NCI-H2196 (cell line): ENCODE results near the gene FDX1.
"Not testable (repeated sequence)": the region's sequence is repeated elsewhere in the genome, so short reads cannot be mapped to it uniquely, and the experiment has no call there.

Experiments used
- DNase-seq: peaks from one replicate; lab custom pipeline; 2025; ENCODE audit not compliant: unreplicated experiment; lab: John Stamatoyannopoulos, UW

Gene FDX1, protein sequence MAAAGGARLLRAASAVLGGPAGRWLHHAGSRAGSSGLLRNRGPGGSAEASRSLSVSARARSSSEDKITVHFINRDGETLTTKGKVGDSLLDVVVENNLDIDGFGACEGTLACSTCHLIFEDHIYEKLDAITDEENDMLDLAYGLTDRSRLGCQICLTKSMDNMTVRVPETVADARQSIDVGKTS

DNA sequence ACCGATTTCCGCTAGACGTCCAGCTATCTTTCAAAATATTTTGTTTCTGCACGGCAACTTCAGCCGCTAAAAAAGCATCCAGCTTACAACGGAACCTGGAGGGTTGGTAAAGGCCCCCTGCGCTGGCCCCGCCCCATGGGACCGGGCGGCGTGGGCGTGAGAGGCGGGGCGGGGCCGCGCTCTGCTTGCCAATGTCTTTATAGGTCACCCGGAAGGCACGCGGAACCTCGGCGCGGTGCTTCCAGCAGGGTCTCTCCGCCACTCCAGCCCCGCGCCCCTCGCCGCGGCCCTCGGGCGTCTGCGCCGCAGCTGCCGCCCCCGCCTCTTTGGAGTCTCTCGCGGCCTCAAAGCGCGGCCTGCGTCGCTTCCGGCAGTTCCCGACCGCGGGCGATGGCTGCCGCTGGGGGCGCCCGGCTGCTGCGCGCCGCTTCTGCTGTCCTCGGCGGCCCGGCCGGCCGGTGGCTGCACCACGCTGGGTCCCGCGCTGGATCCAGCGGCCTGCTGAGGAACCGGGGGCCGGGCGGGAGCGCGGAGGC is at the start of gene FDX1:
TSS of gene FDX1 (plus strand) at position 218 of the 536 bp plus-strand sequence. CDS start at position 391, 173 bp downstream.
- peak; percentile 89 for DNase-seq

DNA sequence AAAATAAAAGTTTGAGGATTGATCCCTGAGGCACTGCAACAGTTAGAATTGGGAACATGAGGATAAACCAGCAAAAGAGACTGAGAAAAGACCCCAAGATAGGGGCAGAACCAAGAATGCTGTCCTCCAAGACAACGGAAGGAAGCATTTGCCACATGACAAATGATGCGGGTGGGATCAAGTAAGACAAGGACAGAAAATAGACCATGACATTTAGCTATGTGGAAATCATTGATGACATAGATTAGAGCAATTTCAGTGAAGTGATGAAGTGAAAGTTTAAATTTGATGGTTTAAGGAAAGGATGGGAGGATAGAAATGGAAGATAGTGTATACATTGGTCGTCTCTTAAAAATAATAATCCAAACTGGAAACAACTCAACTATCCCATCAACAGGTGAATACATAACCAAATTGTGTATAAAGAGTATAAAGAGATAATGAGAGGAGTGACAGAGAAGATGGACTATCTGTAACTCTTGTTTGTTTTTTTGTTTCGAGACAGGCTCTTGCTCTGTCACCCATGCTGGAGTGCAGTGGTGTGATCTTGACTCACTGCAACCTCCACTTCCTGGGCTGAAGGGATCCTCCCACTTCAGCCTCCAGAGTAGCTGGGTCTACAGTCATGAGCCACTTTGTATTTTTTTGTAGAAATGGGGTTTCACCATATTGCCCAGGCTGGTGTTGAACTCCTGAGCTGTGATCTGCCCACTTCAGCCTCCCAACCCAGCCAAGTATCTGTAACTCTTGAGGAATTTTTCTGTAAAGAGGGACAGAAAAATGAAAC is 48.7 kb upstream of the FDX1 start:
- no peak for DNase-seq

DNA sequence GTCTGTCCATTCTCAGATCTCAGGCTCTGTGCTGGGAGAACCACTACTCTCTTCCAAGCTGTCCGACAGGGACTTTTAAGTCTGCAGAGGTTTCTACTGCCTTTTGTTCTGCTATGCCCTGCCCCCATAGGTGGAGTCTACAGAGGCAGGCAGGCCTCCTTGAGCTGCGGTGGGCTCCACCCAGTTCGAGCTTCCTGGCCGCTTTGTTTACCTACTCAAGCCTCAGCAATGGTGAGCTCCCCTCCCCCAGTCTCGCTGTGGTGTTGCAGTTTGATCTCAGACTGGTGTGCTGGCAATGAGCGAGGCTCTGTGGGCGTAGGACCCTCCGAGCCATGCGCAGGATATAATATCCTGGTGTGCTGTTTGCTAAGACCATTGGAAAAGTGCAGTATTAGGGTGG is 41.5 kb upstream of the FDX1 start:
- not testable (repeated sequence) for DNase-seq

DNA sequence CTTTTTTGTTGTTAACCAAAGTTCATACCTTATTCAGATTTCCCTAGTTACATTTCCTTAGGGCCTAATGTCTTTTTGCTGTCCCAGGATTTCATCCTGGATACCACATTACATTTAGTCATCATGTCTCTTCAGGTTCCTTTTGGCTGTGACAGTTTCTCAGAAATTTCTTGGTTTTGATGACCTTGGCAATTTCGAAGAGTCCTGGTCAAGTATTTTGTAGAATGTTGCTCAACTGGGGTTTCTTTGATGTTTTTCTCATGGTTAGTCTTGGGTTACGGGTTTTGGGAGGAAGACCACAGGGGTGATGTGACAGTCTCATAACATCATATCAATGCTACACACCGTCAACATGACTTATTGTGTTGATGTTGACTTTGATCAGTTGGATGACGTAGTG is 39.8 kb upstream of the FDX1 start:
- no peak for DNase-seq

DNA sequence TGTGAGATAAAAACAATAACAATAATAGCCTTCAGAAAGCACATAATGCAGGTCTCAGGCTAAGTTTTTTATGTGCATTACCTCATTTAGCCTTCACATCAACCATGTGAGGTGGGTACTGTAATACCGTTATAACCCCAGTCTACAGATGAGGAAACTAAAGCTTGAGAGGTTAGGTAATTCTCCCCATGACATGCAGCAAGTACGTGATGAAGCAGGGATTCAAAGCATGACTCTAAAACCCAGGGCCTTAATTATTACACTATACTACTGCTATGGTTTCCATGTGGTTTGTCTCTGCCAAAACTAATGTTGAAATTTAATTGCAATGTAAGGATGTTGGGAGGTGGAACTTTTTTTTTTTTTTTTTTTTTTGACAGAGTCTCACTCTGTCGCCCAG is 37.7 kb upstream of the FDX1 start:
- no peak for DNase-seq

DNA sequence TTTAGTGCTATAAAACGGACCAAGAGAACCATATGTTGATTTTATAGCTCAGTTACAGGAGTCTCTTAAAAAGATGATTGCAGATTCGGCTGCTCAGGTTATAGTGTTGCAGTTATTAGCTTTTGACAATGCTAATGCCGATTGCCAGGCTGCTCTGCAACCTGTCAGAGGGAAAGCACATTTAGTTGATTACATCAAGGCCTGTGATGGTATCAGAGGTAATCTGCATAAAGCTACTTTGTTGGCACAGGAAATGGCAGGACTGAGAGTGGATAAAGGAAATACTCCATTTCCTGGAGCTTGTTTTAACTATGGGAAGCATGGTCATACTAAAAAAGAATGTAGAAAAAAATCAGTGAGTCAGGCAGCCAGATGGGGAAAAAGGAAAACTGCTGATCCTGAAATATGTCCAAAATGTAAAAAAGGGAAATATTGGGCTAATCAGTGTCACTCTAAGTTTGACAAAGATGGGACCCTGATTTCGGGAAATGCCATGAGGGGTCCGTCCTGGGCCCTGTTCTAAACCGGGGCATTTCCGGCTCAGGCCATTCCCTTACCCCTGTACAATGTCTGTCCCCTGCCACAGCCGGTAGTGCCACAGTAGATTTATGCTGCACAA is 32.0 kb upstream of the FDX1 start:
- not testable (repeated sequence) for DNase-seq

DNA sequence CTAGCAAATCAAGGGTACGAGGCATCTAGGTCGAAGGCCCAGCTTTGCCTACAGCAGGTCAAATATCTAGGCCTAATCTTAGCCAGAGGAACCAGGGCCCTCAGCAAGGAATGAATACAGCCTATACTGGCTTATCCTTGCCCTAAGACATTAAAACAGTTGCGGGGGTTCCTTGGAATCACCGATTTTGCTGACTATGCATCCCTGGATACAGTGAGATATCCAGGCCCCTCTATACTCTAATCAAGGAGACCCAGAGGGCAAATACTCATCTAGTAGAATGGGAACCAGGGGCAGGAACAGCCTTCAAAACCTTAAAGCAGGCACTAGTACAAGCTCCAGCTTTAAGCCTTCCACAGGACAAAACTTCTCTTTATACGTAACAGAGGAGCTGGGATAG is 26.2 kb upstream of the FDX1 start:
- not testable (repeated sequence) for DNase-seq

DNA sequence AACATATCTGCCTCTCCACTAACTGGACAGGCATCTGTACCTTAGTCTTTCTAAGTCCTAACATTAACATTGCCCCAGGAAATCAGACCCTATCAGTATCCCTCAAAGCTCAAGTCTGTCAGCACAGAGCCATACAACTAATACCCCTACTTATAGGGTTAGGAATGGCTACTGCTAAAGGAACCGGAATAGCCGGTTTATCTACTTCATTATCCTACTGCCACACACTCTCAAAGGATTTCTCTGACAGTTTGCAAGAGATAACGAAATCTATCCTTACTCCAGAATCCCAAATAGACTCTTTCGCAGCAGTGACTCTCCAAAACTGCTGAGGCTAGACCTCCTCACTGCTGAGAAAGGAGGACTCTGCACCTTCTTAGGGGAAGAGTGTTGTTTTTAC is 24.1 kb upstream of the FDX1 start:
- DNase-seq = not testable (repeated sequence)

DNA sequence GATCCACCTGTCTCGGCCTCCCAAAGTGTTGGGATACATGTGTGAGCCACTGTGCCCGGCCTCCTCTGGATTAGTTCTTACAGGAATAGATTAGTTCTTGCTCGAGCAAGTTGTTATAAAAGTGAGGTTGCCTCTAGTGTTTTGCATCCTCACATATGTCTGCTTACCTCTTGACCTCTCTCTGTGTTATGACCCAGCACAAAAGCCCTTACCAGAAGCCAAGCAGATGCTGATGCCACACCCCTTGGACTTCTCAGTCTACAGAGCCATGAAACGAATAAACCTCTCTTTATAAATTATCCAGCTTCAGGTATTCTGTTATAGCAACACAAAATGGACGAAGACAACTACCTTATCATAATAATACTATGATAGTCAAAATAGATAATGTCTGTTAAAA is 22.4 kb upstream of the FDX1 start:
- no peak for DNase-seq

DNA sequence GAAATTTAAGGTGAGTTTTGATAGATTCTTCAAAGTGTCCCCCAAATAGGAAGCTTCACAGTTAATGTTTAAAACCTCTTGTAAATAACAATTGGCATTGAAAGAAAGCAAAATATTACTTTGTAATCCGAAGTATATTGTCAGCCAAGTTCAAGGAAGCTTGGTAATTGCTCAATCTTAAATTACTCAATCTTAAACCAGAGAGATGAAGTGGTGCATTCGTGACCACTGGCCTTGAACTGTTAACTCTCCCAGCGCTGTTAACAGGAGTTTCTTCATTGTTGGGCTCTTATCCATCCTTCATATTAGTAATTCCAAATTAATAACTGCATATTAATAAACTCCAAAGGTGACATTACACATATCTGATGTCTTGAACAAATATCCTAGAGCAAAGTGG is 20.6 kb upstream of the FDX1 start:
- DNase-seq = no peak

DNA sequence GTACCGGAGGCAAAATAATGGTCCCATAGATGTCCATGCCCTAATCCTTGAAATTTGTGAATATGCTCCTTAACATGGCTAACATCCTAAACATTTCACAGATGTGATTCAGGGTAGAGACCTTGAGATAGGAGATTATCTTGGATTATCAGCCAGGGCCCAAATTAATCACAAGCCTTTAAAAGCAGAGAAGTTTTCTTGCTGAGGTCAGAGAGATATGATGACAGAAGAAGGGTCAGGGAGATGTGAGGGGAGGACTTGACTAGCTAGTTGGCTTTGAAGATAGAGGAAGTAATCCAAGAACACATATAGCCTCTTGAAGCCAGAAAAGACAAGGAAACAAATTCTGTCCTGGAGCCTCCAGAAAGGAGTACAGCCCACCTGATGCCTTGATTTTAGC is 19.1 kb upstream of the FDX1 start:
- DNase-seq = no peak

DNA sequence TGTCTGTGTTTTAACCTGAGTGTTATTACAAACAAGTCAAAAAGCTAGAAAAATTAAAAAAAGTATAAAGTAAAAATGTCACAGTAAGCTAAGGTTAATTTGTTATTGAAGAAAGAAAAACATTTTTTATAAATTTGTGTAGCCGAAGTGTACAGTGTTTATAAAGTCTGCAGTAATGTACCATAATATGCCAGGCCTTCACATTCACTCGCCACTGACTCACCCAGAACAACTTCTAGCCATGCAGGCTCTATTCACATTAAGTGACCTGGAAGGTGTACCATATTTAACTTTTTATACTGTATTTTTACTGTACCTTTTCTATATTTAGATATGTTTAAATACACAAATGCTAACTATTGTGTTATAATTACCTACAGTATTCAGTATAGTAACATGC is 14.7 kb upstream of the FDX1 start:
- no peak for DNase-seq

DNA sequence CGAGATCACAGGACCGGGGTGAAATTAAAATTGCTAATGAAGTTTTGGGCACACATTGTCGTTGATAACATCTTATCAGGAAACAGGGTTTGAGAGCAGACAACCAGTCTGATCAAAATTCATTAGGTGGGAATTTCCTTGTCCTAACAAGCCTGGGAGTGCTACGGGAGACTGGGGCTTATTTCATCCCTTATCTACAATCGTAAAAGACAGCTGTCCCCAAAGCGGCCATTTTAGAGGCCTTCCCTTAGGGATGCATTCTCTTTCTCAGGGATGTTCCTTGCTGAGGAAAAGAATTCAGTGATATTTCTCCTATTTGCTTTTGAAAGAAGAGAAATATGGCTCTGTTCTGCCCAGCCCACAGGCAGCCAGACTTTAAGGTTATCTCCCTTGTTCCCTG is 8.1 kb upstream of the FDX1 start:
- not testable (repeated sequence) for DNase-seq

DNA sequence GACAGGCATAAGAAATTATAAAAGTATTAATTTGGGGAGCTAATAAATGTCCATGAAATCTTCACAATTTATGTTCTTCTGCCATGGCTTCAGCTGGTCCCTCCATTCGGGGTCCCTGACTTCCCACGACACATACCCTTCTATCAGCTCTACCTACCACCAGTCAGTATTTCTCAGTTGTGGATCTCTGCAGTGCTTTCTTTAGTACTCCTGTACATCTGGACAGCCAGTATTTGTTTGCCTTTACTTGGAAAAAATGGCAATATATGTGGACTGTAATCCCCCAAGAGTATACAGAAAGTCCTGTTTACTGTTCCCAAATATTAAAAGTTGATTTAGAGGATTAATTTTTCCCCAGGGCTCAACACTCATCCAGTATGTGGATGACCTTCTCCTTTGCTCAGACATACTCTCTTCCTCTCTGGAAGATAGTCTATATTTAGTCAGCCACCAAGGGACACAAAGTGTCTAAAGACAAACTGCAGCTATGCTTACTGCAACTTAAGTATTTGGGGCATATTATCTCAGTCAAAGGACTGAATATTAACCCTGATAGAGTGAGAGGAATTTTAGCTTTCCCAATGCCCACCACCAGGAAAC is 7.3 kb upstream of the FDX1 start:
- DNase-seq = no peak

DNA sequence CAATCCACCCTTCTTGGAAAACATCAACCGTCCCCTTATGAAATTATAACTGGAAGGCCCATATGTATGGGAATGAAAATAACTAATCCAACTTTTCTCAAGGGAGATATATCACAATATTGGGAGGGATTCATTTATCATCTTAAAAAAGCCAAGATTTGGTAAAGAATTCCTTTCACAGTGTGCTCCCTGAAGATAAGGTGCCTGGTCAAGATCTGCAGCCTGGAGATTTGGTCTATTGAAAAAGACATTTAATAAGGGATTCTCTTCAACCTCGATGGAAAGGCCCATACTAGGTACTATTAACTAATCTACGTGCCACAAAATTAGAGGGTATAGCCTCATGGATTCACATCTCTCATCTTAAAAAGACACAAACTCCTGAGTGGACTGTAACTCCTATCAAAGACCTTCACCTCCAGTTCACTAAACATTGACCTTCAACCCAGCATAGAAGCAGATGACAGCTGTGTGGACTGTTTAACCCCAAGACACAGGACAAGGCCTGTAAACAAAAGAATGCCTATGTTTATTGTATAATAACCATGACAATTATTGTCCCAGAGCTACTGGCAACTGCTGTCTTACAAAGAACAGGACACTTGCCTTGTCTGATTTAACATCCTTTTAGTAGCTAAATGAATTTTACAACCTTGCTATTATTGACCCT is 4.8 kb upstream of the FDX1 start:
- DNase-seq = no peak

DNA sequence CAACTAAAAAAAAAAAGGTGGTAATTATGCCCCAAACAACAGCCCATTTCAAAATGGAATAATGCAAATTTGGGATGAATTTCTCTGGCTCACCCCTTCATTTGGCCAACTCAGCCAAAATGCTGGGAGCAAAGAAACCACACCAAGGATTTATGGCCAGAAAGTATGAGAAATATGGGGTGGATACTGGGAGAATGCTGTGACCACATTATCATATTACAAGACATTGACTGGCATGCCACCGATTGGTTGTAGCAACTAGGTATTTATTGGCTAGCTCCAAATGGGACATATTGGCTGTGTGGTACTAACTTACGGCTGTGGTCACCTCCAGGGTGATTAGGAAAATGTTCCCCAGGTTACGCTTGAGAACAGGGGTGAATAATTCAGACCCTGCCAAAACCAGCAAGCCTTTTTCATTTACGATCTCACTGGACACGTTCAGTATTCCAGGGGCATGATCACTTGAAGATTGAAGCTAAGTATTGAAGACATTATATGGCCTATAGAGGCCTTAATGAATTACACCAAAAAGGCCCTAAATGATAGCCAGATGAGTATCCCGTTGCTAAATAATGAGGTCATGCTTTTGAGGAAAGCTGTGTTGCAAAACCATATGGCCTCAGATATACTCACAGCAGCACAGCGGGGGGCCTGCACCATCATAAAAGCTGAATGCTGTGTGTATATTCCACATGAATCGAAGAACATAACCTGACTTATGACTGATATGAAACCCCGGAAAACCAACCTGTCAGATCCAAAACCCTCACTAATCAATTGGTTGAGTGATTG is 3.8 kb upstream of the FDX1 start:
- no peak for DNase-seq

DNA sequence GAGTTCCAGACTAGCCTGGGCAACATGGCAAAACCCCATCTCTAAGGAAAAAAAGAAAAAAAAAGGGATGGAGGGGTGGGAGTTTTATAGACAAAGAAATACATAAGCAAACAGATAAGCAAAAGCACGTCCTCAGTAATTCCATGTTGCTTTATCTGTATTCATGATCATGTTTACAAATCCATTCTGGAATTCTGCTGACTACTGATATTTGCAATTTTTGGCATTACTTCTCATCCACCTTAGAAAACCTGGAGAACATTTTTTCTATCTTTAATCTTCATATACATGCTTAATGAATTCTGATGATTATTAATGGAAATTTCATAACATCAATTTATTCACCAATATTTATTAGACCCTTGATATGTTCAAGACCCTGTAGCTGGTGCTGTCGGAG is 1.7 kb upstream of the FDX1 start:
- DNase-seq = no peak

DNA sequence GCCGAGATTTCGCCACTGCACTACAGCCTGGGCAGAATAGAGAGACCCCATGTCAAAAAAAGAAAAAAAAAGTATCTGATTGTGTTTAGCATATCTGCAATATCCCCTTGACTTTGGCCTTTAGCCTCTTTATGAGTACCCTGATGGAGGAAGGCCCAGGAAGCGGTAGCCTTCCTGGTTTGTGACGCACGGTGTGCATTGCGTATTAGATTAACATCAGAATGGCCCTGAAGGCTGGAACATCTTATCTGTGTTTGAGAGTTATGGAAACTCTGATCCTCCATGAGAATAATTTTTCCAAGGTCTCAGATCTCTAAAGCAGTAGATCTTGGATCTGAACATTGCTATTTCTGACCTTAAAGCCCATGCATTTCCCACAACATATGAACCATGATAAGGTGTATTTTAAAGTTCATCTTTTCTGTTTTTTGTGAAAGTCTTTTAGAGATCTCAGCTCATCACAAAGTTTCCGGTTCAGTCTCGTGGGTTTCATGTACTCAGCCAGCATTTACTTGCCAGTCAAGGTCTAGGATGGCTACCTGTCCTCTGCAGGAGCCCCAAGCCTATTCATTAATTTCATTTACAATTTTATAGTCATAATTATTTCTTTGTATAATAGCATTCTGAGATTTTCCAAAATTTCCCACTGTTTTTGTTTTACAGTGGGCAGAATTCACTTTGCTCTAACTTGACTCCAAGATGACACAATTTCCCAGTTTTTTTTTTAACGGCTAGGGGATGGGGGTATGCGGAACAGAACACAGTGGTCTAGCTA is 605 bp upstream of the FDX1 start:
- no peak for DNase-seq

DNA sequence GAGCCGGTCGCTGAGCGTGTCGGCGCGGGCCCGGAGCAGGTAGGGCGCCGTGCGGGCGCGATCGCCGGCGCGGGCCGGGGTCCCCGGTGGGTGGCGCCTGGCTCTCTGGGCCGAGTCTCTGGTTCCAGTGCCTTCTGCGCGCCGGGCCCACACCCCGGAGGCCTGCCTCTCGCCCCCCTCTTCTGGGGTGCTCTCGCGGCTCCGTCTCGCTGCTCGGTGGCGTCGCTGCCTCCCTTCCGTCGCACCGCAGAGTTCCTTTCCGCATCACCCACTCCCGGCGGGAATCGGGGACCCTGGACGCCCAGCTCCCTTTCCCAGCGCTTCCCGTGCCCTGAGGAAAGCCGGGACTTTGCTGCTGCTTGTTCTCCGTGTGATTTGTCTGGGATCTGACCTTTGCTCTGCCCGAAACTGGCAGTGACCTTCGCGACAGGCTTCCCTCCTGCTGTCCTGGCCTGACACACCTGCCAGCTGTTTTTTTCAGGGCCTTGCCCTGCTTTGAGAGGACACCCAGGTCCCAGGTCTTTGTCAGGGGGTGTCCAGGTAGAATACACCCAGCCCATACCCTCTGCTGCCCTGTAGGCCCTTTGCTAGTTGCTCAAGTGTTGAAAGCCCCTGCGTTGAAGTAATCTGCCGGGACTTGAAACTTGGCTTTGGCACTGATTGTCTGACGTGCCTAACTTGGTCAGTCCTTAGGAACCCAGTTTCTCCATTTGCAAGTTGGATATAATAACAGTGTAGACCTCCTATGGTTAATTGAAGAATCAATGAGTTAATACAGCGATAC is 711 bp downstream of the FDX1 start:
- no peak for DNase-seq
